ENCODE results near the gene CDC45.

DNA sequence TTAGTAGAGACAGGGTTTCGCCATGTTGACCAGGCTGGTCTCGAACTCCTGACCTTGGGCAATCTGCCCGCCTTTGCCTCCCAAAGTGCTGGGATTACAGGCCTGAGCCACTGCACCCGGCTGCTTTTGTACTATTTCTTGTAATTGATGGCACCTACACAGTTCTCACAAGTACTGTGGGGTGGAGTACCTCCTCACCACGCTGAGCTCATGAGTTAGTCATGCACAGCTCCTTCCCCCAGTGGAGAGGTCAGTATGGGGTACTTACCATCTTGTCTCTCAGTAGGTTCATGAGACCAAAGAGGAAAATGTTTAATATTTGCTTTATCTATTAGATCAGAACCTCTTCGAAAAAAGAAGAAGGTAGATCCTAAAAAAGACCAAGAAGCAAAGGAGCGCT, 45.3 kb upstream of the CDC45 start:
- TF ChIP-seq POLR2A (IDR thresholded peaks at IDR 0.05), result no peak
- TF ChIP-seq, protein P1, sequence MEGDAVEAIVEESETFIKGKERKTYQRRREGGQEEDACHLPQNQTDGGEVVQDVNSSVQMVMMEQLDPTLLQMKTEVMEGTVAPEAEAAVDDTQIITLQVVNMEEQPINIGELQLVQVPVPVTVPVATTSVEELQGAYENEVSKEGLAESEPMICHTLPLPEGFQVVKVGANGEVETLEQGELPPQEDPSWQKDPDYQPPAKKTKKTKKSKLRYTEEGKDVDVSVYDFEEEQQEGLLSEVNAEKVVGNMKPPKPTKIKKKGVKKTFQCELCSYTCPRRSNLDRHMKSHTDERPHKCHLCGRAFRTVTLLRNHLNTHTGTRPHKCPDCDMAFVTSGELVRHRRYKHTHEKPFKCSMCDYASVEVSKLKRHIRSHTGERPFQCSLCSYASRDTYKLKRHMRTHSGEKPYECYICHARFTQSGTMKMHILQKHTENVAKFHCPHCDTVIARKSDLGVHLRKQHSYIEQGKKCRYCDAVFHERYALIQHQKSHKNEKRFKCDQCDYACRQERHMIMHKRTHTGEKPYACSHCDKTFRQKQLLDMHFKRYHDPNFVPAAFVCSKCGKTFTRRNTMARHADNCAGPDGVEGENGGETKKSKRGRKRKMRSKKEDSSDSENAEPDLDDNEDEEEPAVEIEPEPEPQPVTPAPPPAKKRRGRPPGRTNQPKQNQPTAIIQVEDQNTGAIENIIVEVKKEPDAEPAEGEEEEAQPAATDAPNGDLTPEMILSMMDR (IDR thresholded peaks at IDR 0.05), result no peak
